ENCODE measurements around the gene RNF2. TPM values are rescaled to one million over a fixed set of nuclear protein-coding genes. Genes with fewer than 3 reads are reported as not detected.

The RNF2 gene
- total and polyA plus RNA-seq, 2 donors (not counting 3 experiments of a cell fraction or from before 2014, with no cell fraction given), result 13.6 to 30.6 TPM

DNA sequence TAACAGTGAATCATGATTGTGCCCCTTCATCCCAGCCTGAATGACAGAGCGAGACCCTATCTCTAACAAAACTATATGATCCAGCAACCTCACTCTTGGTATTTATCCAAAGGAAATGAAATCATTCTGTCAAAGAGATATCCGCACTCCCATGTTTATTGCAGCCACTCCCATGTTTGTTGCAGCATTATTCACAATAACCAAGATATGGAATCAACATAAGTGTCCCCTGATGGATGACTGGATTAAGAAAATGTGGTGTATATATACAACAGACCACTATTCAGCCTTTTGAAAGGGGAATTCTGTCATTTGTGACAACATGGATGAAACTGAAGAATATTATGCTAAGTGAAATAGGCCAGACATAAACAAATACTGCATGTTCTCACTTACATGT lies 67.0 kb downstream of the RNF2 start:
- intact Hi-C loops (cut with micrococcal nuclease), result no loop called here
- Histone ChIP-seq H3K4me2 (ENCODE audit: insufficient read depth, low read length) (no peak overlapping the region), H2AFZ (ENCODE audit: low read depth, low read length) (peak overlapping the region; percentile 15), H3K9ac (replicated peaks; ENCODE audit: extremely low read depth, insufficient read depth, low read length) (no peak overlapping the region), H3K4me3 (replicated peaks in 1 of 3; ENCODE audit: insufficient read depth in 1 of 3, low read depth in 1 of 3, low read length in 3 of 3) (no peak overlapping the region), H3K79me2 (ENCODE audit: control insufficient read depth, insufficient read depth, low read length) (no peaks in the 10 kb centered on the region), H3K9me3 (replicated peaks; ENCODE audit: control insufficient read depth, insufficient read depth, low read length) (no peaks in the 10 kb centered on the region), H3K36me3 (ENCODE audit: control insufficient read depth in 2 of 2, extremely low read depth in 1 of 2, insufficient read depth in 2 of 2, low read length in 2 of 2) (no peaks in the 10 kb centered on the region), H3K27me3 (ENCODE audit: control insufficient read depth in 2 of 2, insufficient read depth in 2 of 2, low read length in 2 of 2) (no peaks in the 10 kb centered on the region), H3K4me1 (ENCODE audit: control insufficient read depth, extremely low read depth, insufficient read depth, low read length) (peaks cover 3% of the 10 kb centered on the region), H4K20me1 (replicated peaks; ENCODE audit: control insufficient read depth, extremely low read depth, insufficient read depth, low read length) (no peaks in the 10 kb centered on the region), H3K27ac (ENCODE audit: insufficient read depth, low read depth, low read length) (no peak overlapping the region), H3K9me1 (replicated peaks; ENCODE audit: control insufficient read depth, extremely low read depth, insufficient read depth, low read length) (no peaks in the 10 kb centered on the region)
- ChIA-PET POLR2A (no interaction called here), CTCF (no interaction called here)
- DNase-seq (ENCODE audit: low read depth, low spot score) (peak; percentile 18), FAIRE-seq (no peak)
- BruUV-seq (replicated peaks), result no TSS peak
- TF ChIP-seq GATA2 (IDR thresholded peaks at IDR 0.05; ENCODE audit: insufficient read depth, insufficient read length, low read depth, low read length), result no peak
- no peak for TF ChIP-seq MYC (IDR thresholded peaks at IDR 0.05; ENCODE audit: low read depth, low read length)
- TF ChIP-seq MAX (IDR thresholded peaks at IDR 0.05; ENCODE audit: insufficient read depth, insufficient read length), result no peak
- no peak for TF ChIP-seq POLR2AphosphoS5 (IDR thresholded peaks at IDR 0.05; ENCODE audit: insufficient read depth, low read depth, low read length)
- TF ChIP-seq, protein P1, sequence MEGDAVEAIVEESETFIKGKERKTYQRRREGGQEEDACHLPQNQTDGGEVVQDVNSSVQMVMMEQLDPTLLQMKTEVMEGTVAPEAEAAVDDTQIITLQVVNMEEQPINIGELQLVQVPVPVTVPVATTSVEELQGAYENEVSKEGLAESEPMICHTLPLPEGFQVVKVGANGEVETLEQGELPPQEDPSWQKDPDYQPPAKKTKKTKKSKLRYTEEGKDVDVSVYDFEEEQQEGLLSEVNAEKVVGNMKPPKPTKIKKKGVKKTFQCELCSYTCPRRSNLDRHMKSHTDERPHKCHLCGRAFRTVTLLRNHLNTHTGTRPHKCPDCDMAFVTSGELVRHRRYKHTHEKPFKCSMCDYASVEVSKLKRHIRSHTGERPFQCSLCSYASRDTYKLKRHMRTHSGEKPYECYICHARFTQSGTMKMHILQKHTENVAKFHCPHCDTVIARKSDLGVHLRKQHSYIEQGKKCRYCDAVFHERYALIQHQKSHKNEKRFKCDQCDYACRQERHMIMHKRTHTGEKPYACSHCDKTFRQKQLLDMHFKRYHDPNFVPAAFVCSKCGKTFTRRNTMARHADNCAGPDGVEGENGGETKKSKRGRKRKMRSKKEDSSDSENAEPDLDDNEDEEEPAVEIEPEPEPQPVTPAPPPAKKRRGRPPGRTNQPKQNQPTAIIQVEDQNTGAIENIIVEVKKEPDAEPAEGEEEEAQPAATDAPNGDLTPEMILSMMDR (IDR thresholded peaks at IDR 0.05; ENCODE audit: extremely low read depth in 1 of 2, insufficient read depth in 1 of 2, low read depth in 1 of 2, low read length in 2 of 2), result no peak
- TF ChIP-seq FOS (IDR thresholded peaks at IDR 0.05; ENCODE audit: borderline replicate concordance, insufficient read depth, low read length), result no peak
- no peak for TF ChIP-seq JUN (IDR thresholded peaks at IDR 0.05; ENCODE audit: borderline replicate concordance, insufficient read depth, insufficient read length, low read depth)
- no peak for TF ChIP-seq POLR2A (IDR thresholded peaks at IDR 0.05; ENCODE audit: low read depth, low read length)
- no peak for TF ChIP-seq EZH2 (IDR thresholded peaks at IDR 0.05; ENCODE audit: borderline replicate concordance, low read depth, low read length, severe bottlenecking)
- dilution Hi-C loops (cut with MboI; ENCODE audit: extremely low pct_ligation_motif_present, low sequenced_read_pairs), result no loop called here
